Esophagus squamous epithelium (tissue), 4 donors: ENCODE measurements around the gene DNAJC15.

Experiments used
- POLR2A ChIP-seq, 4 donors: fragments of 450-650 bp; IDR thresholded peaks; one replicate each; pipeline ENCODE4 v1.6.1; 2017; ENCODE audit warnings: antibody characterized with exemption in 4 of 4, mild to moderate bottlenecking in 4 of 4, moderate library complexity in 3 of 4
- TF ChIP-seq, protein P1 (sequence below), 6 experiments: fragments of 450-650 bp in 4 of 6; fragments of 200-600 bp in 2 of 6; sonication (generic) in 2 of 6; IDR thresholded peaks; one replicate each; pipeline ENCODE4 v1.5.1; 2016 to 2019; ENCODE audit warnings: antibody characterized with exemption in 6 of 6, mild to moderate bottlenecking in 4 of 6, moderate library complexity in 4 of 6

DNA sequence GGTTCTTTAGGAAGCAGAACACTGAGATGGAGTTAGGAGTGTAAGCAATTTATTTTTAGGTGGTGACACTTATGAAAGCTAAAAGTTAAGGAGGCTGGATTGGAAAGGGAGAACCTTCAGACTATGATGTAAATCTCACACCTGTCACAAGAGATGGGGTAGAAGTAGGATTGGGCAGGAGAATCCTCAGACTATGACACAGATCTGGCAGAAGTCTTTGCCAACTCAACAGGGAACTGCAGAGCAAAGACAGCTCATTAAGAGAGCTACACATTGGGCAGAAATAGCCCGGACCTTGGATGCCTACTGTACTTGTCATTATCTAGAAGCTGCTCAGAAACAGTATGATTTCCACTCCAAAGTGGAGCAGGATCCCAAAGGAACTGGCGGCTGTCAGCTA is 134.4 kb downstream of the DNAJC15 start:
- TF ChIP-seq, protein P1, sequence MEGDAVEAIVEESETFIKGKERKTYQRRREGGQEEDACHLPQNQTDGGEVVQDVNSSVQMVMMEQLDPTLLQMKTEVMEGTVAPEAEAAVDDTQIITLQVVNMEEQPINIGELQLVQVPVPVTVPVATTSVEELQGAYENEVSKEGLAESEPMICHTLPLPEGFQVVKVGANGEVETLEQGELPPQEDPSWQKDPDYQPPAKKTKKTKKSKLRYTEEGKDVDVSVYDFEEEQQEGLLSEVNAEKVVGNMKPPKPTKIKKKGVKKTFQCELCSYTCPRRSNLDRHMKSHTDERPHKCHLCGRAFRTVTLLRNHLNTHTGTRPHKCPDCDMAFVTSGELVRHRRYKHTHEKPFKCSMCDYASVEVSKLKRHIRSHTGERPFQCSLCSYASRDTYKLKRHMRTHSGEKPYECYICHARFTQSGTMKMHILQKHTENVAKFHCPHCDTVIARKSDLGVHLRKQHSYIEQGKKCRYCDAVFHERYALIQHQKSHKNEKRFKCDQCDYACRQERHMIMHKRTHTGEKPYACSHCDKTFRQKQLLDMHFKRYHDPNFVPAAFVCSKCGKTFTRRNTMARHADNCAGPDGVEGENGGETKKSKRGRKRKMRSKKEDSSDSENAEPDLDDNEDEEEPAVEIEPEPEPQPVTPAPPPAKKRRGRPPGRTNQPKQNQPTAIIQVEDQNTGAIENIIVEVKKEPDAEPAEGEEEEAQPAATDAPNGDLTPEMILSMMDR (IDR thresholded peaks at IDR 0.05), result no peak
- no peak for TF ChIP-seq POLR2A (IDR thresholded peaks at IDR 0.05)
